SK-N-SH (cell line): ENCODE measurements around the gene TGFBRAP1. TPM values are rescaled to one million over a fixed set of nuclear protein-coding genes. Genes with fewer than 3 reads are reported as not detected.

ENCODE experiments used
- CTCF ChIA-PET: fragments of 300-600, 350-600 bp; formaldehyde crosslinking; extraction: SDS; loops from one replicate; lab custom pipeline; 2021; lab: Yijun Ruan, JAX
- POLR2A ChIA-PET: fragments of 350-600 bp; sonication (Branson Sonifier 250); formaldehyde crosslinking; extraction: SDS; loops from one replicate; lab custom pipeline; 2020; ENCODE audit warnings: antibody characterized with exemption, inconsistent platforms; lab: Yijun Ruan, JAX
- DNase-seq: peaks from one replicate; pipeline ENCODE4 v3.0.0; 2012
- H2AFZ ChIP-seq: fragments of 200-600 bp; sonication (generic); 2 replicates; pipeline ENCODE4 v1.8.1; 2016; ENCODE audit warnings: antibody characterized with exemption, mild to moderate bottlenecking, low read depth
- H3F3A ChIP-seq: fragments of 200-600 bp; sonication (generic); replicated peaks from 2 replicates; pipeline ENCODE3; 2016; ENCODE audit warnings: antibody characterized with exemption, mild to moderate bottlenecking; ENCODE audit not compliant: insufficient read depth
- H3K27ac ChIP-seq, 2 experiments: fragments of 200-500 bp in 1 of 2; fragments of 200-600 bp in 1 of 2; sonication (Bioruptor generic) in 1 of 2; sonication (generic), shearing (Covaris generic) in 1 of 2; 2 replicates each; pipeline versions ENCODE4 v1.5.1 to v1.6.1; 2014 to 2016; ENCODE audit warnings: low read depth in 2 of 2, inconsistent platforms in 1 of 2, low read length in 1 of 2, mild to moderate bottlenecking in 1 of 2, mixed read lengths in 1 of 2
- H3K27me3 ChIP-seq: fragments of 200-600 bp; sonication (generic), shearing (Covaris generic); 2 replicates; pipeline ENCODE4 v1.6.1; 2016; ENCODE audit warnings: mixed run types; ENCODE audit not compliant: insufficient read depth
- H3K36me3 ChIP-seq, 2 experiments: fragments of 200-500 bp in 1 of 2; fragments of 200-600 bp in 1 of 2; sonication (Bioruptor generic) in 1 of 2; sonication (generic) in 1 of 2; replicated peaks in 1 of 2; 2 replicates each; pipeline versions ENCODE3 to v1.5.1; 2014 to 2016; ENCODE audit warnings: low read length in 1 of 2, mild to moderate bottlenecking in 1 of 2; ENCODE audit not compliant: insufficient read depth in 2 of 2, control insufficient read depth in 1 of 2
- H3K4me1 ChIP-seq, 2 experiments: fragments of 200-500 bp in 1 of 2; fragments of 200-600 bp in 1 of 2; sonication (Bioruptor generic) in 1 of 2; sonication (generic), shearing (Covaris generic) in 1 of 2; 2 replicates each; pipeline versions ENCODE4 v1.5.1 to v1.6.1; 2014 to 2016; ENCODE audit warnings: low read depth in 1 of 2, low read length in 1 of 2, mixed run types in 1 of 2; ENCODE audit not compliant: insufficient read depth in 2 of 2, control insufficient read depth in 1 of 2
- H3K4me2 ChIP-seq: fragments of 200-600 bp; sonication (generic), shearing (Covaris generic); 2 replicates; pipeline ENCODE4 v1.6.1; 2017; ENCODE audit warnings: mixed run types
- H3K4me3 ChIP-seq, 2 experiments: fragments of 200-500 bp in 1 of 2; fragments of 200-600 bp in 1 of 2; sonication (Bioruptor generic) in 1 of 2; sonication (generic), shearing (Covaris generic) in 1 of 2; 2 replicates each; pipeline versions ENCODE4 v1.5.1 to v1.8.1; 2014 to 2016; ENCODE audit warnings: low read depth in 2 of 2, inconsistent platforms in 1 of 2, low read length in 1 of 2, mild to moderate bottlenecking in 1 of 2, mixed read lengths in 1 of 2, moderate library complexity in 1 of 2
- H3K79me2 ChIP-seq: fragments of 200-600 bp; sonication (generic); 2 replicates; pipeline ENCODE4 v1.8.1; 2017; ENCODE audit warnings: mild to moderate bottlenecking; ENCODE audit not compliant: insufficient read depth
- H3K9ac ChIP-seq: fragments of 200-600 bp; sonication (generic); 2 replicates; pipeline ENCODE4 v1.6.1; 2017; ENCODE audit warnings: mixed run types
- H3K9me2 ChIP-seq: fragments of 200-600 bp; sonication (generic); 2 replicates; pipeline ENCODE4 v1.6.1; 2017; ENCODE audit warnings: mixed run types
- H3K9me3 ChIP-seq: fragments of 200-600 bp; sonication (generic); 2 replicates; pipeline ENCODE4 v1.6.1; 2017; ENCODE audit warnings: mixed run types, mild to moderate bottlenecking, moderate library complexity
- H4K20me1 ChIP-seq: fragments of 200-600 bp; sonication (generic); 2 replicates; pipeline ENCODE4 v1.6.1; 2017; ENCODE audit warnings: mild to moderate bottlenecking, mixed run types; ENCODE audit not compliant: insufficient read depth
- ELF1 ChIP-seq: IDR thresholded peaks from 2 replicates; pipeline ENCODE4 v1.4.0; 2012
- FOSL2 ChIP-seq: IDR thresholded peaks from 2 replicates; pipeline ENCODE4 v1.4.0; 2012; ENCODE audit warnings: low read depth, mild to moderate bottlenecking, moderate library complexity, borderline replicate concordance
- FOXJ3 ChIP-seq: sonication (generic); formaldehyde crosslinking; IDR thresholded peaks from 2 replicates; pipeline ENCODE4 v1.5.1; 2020; ENCODE audit warnings: mild to moderate bottlenecking, missing genetic modification reagents
- FOXM1 ChIP-seq: IDR thresholded peaks from 2 replicates; pipeline ENCODE4 v1.4.0; 2012; ENCODE audit warnings: low read depth, mild to moderate bottlenecking
- GATA2 ChIP-seq: sonication (generic); formaldehyde crosslinking; IDR thresholded peaks from 2 replicates; pipeline ENCODE4 v1.5.0; 2020; ENCODE audit warnings: mild to moderate bottlenecking, missing genetic modification reagents
- IRF3 ChIP-seq: fragments of 150-350 bp; IDR thresholded peaks from 2 replicates; pipeline ENCODE4 v1.6.1; 2016; ENCODE audit warnings: mild to moderate bottlenecking, low read depth, low read length
- JUND ChIP-seq: IDR thresholded peaks from 2 replicates; pipeline ENCODE4 v1.4.0; 2012
- MAX ChIP-seq: IDR thresholded peaks from 2 replicates; pipeline ENCODE4 v1.4.0; 2012; ENCODE audit warnings: low read depth
- MEF2A ChIP-seq: IDR thresholded peaks from 2 replicates; pipeline ENCODE4 v1.4.0; 2012; ENCODE audit warnings: low read depth, borderline replicate concordance
- PBX3 ChIP-seq: IDR thresholded peaks from 2 replicates; pipeline ENCODE4; 2012
- POLR2AphosphoS5 ChIP-seq: IDR thresholded peaks from 2 replicates; pipeline ENCODE4 v1.6.1; 2012; ENCODE audit warnings: low read depth, low read length
- RFX5 ChIP-seq: IDR thresholded peaks from 2 replicates; pipeline ENCODE4 v1.6.1; 2012; ENCODE audit warnings: mild to moderate bottlenecking, improper control_type of control experiment, low read length
- SMC3 ChIP-seq: IDR thresholded peaks from 2 replicates; pipeline ENCODE4 v1.6.1; 2012; ENCODE audit warnings: low read depth, low read length, improper control_type of control experiment
- USF1 ChIP-seq: IDR thresholded peaks from 2 replicates; pipeline ENCODE4 v1.4.0; 2012; ENCODE audit warnings: low read depth, borderline replicate concordance
- USF2 ChIP-seq: fragments of 150-350 bp; IDR thresholded peaks from 2 replicates; pipeline ENCODE4 v1.6.1; 2017; ENCODE audit warnings: antibody characterized with exemption, low read length, low read depth, borderline replicate concordance
- YY1 ChIP-seq: IDR thresholded peaks from 2 replicates; pipeline ENCODE4 v1.4.0; 2012; ENCODE audit warnings: low read depth, mild to moderate bottlenecking
- WGBS: methylation state at CpG from one replicate; pipeline ENCODE4 v1.1.6; 2017; ENCODE audit warnings: low lambda C conversion rate; 5-methylcytosine and 5-hydroxymethylcytosine counted together
- polyA plus RNA-seq, 3 experiments: library from polyadenylated mRNA; depleted of rRNA; stranded (reverse); fragments of >200 nt; gene quantifications; 2 replicates each; pipeline ENCODE4 v1.2.3, GENCODE V29; 2012

TGFBRAP1 gene
- polyA plus RNA-seq, 1 of the 3 experiments (the other 2 are of a cell fraction), result 5.7 TPM

- TF ChIP-seq USF1, result no peak
- no peak for TF ChIP-seq MEF2A
- TF ChIP-seq MAX, result no peak
- TF ChIP-seq POLR2AphosphoS5, result no peak
- TF ChIP-seq IRF3, result no peak
- TF ChIP-seq, all 33 proteins: peak for 0
Observed at GRCh38 chr2:105255979-105256378, 73.6 kb downstream of the TGFBRAP1 start (continued).

- Histone ChIP-seq H4K20me1 (no peaks in the 10 kb centered on the region), H3K4me2 (no peak overlapping the region), H3K4me3 (no peak overlapping the region), H3F3A (no peaks in the 10 kb centered on the region), H3K36me3 (no peaks in the 10 kb centered on the region), H3K4me1 (peaks cover 0 to 4% of the 10 kb centered on the region in 2 experiments; a peak in 1 of 4 replicates), H3K9me3 (no peaks in the 10 kb centered on the region), H2AFZ (no peak overlapping the region), H3K79me2 (no peaks in the 10 kb centered on the region), H3K9ac (no peak overlapping the region), H3K27me3 (no peaks in the 10 kb centered on the region), H3K9me2 (no peaks in the 10 kb centered on the region), H3K27ac (no peak overlapping the region)
- no peak for DNase-seq
- ChIA-PET CTCF (interaction anchor here (0.6 to 1.5 kb wide), 2 partner anchors 10 to 12 kb away, joined by 3 read pairs; no protein-coding TSS in a partner anchor), POLR2A (no interaction called here)
- WGBS, result 70% methylated on average over 4 of the region's 5 CpGs
- TF ChIP-seq USF1, result no peak
- no peak for TF ChIP-seq FOXM1
- TF ChIP-seq PBX3, result no peak
Observed at GRCh38 chr2:105254531-105255210, 74.9 kb downstream of the TGFBRAP1 start.

GRCh38 chr2:105252271-105252670 lies 77.3 kb downstream of the TGFBRAP1 start:
- no peak overlapping the region for H3K4me2 ChIP-seq
- H3K79me2 ChIP-seq, result no peaks in the 10 kb centered on the region
- H3F3A ChIP-seq, result no peaks in the 10 kb centered on the region
- no peaks in the 10 kb centered on the region for H3K27me3 ChIP-seq
- TF ChIP-seq ELF1 (no peak), FOXJ3 (CRISPR knock-in tag) (no peak), USF2 (no peak), GATA2 (no peak), SMC3 (no peak), FOSL2 (no peak), JUND (no peak), YY1 (no peak), RFX5 (no peak)
- no peak overlapping the region for H3K9ac ChIP-seq
- H3K9me2 ChIP-seq, result no peaks in the 10 kb centered on the region
- ChIA-PET POLR2A (no interaction called here), CTCF (no interaction called here)
- H2AFZ ChIP-seq, result no peak overlapping the region
- no peak overlapping the region for H3K27ac ChIP-seq
- H3K36me3 ChIP-seq, result no peaks in the 10 kb centered on the region
- H3K9me3 ChIP-seq, result no peaks in the 10 kb centered on the region
- no peak for DNase-seq
- 100% methylated on average over 1 of the region's 2 CpGs for WGBS
- H3K4me3 ChIP-seq, result no peak overlapping the region
- peaks cover 0 to 5% of the 10 kb centered on the region in 2 experiments; a peak in 1 of 4 replicates for H3K4me1 ChIP-seq
- no peaks in the 10 kb centered on the region for H4K20me1 ChIP-seq
